Subcutaneous adipose tissue (tissue), 4 donors: Measurements from ENCODE around the gene MAPK8. TPM values are rescaled to one million over a fixed set of nuclear protein-coding genes. Genes with fewer than 3 reads are reported as not detected.

Experiments
- total RNA-seq, 4 donors: library from RNA; depleted of rRNA; stranded (reverse); fragments of >200 nt; gene quantifications; one replicate each; pipeline ENCODE4 v1.1.0, GENCODE V29; 2016
- TF ChIP-seq, protein P1 (sequence below): fragments of 450-650 bp; IDR thresholded peaks from one replicate; pipeline ENCODE4 v1.5.1; 2016; ENCODE audit warnings: low read depth, mild to moderate bottlenecking, control low read depth, antibody characterized with exemption, moderate library complexity

MAPK8 gene
- total RNA-seq, 4 donors from 2014 or later = 34.1 to 72.2 (median 36.5) TPM

DNA sequence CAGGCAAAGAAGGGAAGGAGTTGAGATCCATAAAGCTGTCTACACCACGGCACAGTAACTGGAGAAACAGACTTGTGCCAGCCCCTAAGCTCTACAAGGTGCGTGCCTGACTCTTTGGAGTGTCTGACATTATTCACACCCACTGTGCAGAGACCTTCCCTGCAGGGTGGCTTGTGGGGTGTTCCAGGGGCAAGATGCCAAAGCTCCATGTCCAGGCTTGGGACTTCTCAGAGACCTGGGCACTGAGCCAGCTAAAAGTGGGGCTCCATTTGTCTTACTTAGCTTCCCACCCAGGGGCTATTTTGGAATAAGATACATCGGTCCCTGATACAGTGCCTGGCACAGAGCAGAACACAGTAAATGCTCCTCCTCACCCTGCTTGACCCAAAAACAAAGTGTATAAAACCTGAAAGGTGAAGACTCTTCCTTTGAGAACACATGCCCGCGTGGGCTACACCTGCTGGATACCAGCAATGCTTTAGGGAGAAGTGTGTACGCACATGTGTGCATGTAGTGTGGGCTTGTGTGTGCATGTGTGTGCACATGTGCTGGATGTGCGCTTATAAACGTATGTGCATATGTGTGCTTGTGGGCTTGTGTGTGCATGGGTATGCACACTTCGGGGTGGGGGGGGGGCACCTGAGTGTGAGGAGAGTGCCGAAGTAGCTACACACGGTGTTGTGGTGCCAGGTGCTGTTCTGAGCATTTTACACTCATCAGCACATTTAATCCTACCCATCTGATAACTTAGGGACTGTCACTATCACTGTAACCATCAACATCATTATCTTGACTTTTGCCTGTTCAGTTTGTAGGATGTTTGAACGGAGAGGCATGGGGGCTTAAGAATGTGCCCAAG is 155.4 kb downstream of the MAPK8 start:
- TF ChIP-seq, protein P1, sequence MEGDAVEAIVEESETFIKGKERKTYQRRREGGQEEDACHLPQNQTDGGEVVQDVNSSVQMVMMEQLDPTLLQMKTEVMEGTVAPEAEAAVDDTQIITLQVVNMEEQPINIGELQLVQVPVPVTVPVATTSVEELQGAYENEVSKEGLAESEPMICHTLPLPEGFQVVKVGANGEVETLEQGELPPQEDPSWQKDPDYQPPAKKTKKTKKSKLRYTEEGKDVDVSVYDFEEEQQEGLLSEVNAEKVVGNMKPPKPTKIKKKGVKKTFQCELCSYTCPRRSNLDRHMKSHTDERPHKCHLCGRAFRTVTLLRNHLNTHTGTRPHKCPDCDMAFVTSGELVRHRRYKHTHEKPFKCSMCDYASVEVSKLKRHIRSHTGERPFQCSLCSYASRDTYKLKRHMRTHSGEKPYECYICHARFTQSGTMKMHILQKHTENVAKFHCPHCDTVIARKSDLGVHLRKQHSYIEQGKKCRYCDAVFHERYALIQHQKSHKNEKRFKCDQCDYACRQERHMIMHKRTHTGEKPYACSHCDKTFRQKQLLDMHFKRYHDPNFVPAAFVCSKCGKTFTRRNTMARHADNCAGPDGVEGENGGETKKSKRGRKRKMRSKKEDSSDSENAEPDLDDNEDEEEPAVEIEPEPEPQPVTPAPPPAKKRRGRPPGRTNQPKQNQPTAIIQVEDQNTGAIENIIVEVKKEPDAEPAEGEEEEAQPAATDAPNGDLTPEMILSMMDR = no peak

DNA sequence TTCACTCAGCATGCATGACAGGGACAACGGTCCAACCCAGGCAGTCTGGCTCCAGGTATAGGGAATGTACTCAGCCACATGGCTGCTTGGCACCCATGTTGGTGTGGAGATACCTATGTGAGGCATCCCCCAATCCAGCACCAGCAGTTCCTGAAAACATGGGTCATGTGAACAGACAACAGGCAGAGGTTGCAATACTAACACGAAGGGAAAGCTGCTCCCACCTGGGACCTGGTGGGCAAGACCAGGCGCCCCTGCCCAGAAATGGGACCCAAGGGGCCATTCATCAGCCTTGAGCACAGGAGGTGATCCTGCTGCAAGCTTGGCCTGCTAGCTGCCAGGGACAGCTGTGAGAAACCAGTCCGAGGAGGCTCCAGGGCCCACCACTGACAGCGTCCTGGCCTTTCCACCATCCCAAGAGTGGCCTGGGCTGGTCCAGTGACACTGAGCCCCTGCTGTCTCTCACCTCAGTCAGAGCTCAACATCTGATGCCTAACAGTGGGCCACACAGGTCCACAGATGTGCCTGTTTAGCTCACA is 156.1 kb downstream of the MAPK8 start:
- TF ChIP-seq, protein P1 = no peak

DNA sequence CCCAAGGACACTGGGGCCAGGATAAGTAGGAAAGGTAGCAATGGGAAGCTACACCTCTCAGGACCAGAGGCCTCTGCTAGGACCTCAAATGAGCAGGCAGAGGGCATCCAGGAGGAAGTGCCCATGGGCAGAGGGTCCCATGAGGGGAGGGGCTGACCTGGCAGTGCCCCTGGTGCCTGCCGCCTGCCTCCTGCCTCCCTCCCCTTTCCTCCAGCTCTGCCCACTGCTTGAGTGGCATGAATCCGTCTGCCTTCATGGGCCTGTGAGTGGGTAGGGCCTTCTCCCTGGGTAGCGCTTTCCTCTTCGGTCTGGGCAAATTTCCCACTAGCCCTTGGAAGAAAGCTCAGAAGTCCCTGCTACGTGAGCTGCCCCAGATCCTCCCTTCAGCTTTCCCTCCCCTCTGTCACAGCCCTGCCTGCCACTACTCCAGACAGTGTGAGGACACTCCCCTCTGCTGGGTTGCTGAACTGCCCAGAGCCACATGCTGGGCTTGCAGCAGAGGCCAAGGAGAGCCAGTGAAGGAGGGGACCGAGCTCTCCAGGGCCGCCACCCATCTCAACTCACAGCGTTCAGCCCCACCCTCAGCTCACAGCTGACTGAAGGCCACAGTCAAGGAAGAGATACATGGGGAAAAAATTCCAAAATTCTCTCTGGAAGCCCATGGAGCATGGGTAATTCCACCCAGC is 157.0 kb downstream of the MAPK8 start:
- TF ChIP-seq, protein P1 = no peak

DNA sequence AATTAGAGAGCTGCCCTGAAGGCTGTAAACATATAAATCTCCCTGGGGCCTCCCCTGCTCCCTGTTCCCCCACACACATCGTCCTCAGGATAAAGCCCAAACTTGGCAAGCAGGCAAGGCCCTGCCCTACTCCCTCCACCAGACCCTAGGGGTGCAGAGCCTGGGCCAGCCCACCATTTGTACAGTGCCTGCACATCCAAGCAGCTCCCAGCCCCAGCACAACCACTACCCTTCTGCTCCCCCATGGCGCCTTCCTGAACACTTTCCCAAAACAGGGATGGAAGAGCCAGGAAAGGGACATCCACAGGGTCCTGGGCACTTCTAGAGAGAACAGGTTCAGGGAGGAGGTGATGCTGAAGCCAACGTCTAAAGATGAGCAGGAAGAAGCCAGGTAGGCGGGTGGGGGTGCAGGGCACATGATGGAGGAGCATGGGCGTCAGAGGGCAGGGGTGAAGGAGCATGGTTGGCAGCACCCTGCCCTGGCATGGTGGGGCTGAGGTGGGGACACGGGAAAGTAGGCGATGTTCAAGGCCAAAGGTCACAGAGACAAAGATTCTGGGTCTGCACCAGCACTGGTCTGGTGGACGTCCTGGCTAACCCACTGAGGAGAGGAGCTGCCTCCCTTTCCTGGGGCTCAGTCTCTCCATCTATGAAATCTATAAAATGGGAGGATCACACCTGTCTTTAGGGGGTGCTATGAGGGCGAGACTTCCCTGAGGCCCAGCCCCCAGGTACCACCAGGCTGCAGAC is 157.8 kb downstream of the MAPK8 start:
- TF ChIP-seq, protein P1 = no peak

DNA sequence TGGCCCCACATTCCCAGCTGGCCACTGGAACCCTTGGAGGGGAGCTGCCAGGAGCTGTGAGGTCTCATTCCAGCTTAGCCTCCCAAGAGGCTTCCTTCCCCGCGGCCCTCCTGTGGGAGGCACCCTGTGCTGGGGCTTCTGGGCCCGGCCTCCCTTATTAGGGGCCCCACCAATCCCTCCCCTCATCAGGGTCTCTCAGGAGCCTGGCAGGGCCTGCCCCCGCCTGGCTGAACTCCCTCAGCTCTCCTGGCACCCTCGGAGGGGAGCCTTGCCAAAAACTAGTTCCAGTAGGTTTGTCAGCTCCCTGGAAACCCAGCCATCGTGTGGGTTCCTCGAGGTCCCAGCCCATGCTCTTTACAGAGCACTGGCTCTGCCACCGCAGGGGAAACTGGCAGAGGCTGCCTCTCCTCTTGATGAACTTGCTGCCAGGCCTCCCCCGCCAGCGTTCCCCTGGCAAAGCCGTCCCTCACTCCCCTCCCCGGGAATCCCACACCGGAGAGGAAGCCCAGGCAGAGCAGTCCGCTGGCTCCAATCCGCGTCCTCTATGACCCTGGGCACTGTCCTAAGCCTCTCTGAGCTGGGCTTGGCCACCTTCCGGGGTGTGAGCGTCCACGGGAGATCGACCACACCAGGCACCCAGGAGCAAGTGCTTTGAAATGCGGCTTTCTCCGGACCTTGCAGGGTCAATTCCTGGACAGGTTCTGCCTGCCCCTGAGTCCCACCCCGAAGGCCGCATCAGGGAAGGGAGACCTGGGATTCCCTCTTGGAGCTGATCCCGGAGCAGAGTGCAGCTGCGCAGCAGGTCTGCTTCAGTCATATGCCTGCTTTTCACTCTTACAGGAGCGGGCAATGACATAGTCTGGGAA is 158.6 kb downstream of the MAPK8 start:
- TF ChIP-seq, protein P1 = no peak

DNA sequence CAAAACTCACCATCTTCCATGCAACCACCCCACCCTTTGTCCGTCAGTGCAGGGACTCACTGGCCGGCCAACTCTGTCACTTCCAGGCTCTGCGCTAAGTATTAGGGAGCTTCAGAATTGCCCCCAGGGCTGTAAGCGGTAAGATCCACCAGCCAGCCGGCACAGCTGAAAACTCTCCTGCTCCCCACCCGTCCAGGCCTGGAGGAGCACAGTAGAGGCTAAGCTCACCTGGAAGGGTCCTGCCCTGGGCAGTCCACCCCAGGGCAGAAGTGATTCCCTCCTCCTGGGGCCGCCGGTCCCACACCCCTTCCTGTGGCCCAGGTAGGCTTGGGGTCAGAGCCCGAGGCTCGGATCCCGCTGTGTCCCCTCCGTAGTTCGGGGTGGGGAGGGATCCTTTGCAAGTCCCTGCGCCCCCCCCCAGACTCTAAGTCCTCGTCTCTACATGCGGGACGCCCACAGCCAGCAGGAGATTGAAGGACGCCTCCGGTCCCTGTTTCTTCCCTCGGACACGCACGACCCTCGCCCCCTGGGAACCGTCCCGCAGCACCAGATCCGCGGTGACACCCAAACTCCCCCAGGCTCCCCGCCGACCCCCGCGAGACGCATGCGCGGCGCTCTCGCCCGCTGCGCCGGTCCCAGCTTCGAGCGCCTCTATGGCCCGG is 159.5 kb downstream of the MAPK8 start:
- TF ChIP-seq, protein P1 = no peak
